ENCODE measurements around the gene LRRC4C.

- TF ChIP-seq POLR2AphosphoS5 (IDR thresholded peaks at IDR 0.05; ENCODE audit: low read depth, low read length) (no peak), POLR2A (IDR thresholded peaks at IDR 0.05; ENCODE audit: low read depth, low read length) (no peak)
Observed at GRCh38 chr11:40921246-40921645, 538.2 kb downstream of the LRRC4C start.

Data from GM12892 (cell line).